K562 (cell line): Measurements from ENCODE around the gene WASF1. TPM values are rescaled to one million over a fixed set of nuclear protein-coding genes. Genes with fewer than 3 reads are reported as not detected.
A peak's percentile ranks its signal among the peaks of the same experiment; 100 is the strongest.

Experiments used
- ATAC-seq: fragments of 200-7000 bp; cut with Tn5 transposase; 3 replicates; pipeline ENCODE4 v1.9.1; 2020; ENCODE audit warnings: moderate library complexity
- BruUV-seq: library from RNA; stranded (reverse); fragments of 400-500 nt; replicated peaks from 2 replicates; lab custom pipeline; 2021; lab: Mats Ljungman, UMichigan
- CTCF ChIA-PET: fragments of 300-600 bp; formaldehyde crosslinking; extraction: SDS; loops from one replicate; lab custom pipeline; 2021; ENCODE audit warnings: low intra/inter-chr PET ratio; lab: Yijun Ruan, JAX
- POLR2A ChIA-PET: fragments of 300-600, 350-650 bp; sonication (Branson Sonifier 250); formaldehyde crosslinking; extraction: SDS; loops from one replicate; lab custom pipeline; 2021; ENCODE audit warnings: antibody characterized with exemption, inconsistent platforms; lab: Yijun Ruan, JAX
- DNase-seq, 4 experiments: peaks; one replicate each; pipeline versions ENCODE4 v3.0.0 to v3.0.0-alpha.2; 2011 to 2018; ENCODE audit warnings: low spot score in 3 of 4, mixed read lengths in 3 of 4; ENCODE audit errors: extremely low read depth in 1 of 4
- FAIRE-seq: peaks from 2 replicates; lab custom pipeline; 2011; peaks lifted over from hg19 to GRCh38; lab: Jason Lieb, UNC
- H2AFZ ChIP-seq: 2 replicates; pipeline ENCODE4 v1.6.0; 2011; ENCODE audit warnings: low read depth, low read length, control low read depth, inconsistent platforms
- H3K27ac ChIP-seq: fragments of 200-600 bp; 3 replicates; pipeline ENCODE4 v1.8.0; 2011; ENCODE audit warnings: low read depth, mild to moderate bottlenecking, control low read depth, inconsistent platforms, low read length, moderate library complexity, mixed read lengths; ENCODE audit errors: extremely low read depth
- H3K27me3 ChIP-seq, 2 experiments: fragments of 300-600 bp in 1 of 2; 2 replicates in 1 of 2; 3 replicates in 1 of 2; pipeline versions ENCODE4 v1.6.0 to v1.8.0; 2011; ENCODE audit warnings: inconsistent platforms in 2 of 2, low read length in 2 of 2, mild to moderate bottlenecking in 1 of 2, mixed read lengths in 1 of 2, moderate library complexity in 1 of 2; ENCODE audit not compliant: control insufficient read depth in 2 of 2, insufficient read depth in 2 of 2
- H3K36me3 ChIP-seq: fragments of 300-600 bp; 3 replicates; pipeline ENCODE4 v1.8.0; 2011; ENCODE audit warnings: mild to moderate bottlenecking, low read length, inconsistent platforms; ENCODE audit not compliant: control insufficient read depth, insufficient read depth
- H3K4me1 ChIP-seq, 2 experiments: fragments of 200-600 bp in 1 of 2; replicated peaks in 1 of 2; 2 replicates in 1 of 2; 3 replicates in 1 of 2; pipeline versions ENCODE4 v1.5.1 to v1.8.0; 2011; ENCODE audit warnings: inconsistent platforms in 2 of 2, low read length in 2 of 2, mild to moderate bottlenecking in 1 of 2, mixed read lengths in 1 of 2, moderate library complexity in 1 of 2; ENCODE audit not compliant: control insufficient read depth in 2 of 2, insufficient read depth in 2 of 2
- H3K4me2 ChIP-seq: 2 replicates; pipeline ENCODE4 v1.6.1; 2011; ENCODE audit warnings: low read length, control low read depth, inconsistent platforms, mixed read lengths; ENCODE audit not compliant: insufficient read depth
- H3K4me3 ChIP-seq: fragments of 200-600 bp; sonication (generic), shearing (Covaris generic); 2 replicates; pipeline ENCODE4 v1.5.1; 2016; ENCODE audit warnings: control low read depth, inconsistent platforms
- H3K79me2 ChIP-seq: fragments of 200-600 bp; 3 replicates; pipeline ENCODE4 v1.8.0; 2011; ENCODE audit warnings: low read length, inconsistent platforms; ENCODE audit not compliant: control insufficient read depth, insufficient read depth
- H3K9ac ChIP-seq, 2 experiments: 2 replicates each; pipeline versions ENCODE4 v1.6.0 to v1.6.1; 2011; ENCODE audit warnings: low read depth in 2 of 2, low read length in 2 of 2, control low read depth in 1 of 2, inconsistent platforms in 1 of 2, mild to moderate bottlenecking in 1 of 2, mixed read lengths in 1 of 2; ENCODE audit not compliant: insufficient read depth in 1 of 2
- H3K9me1 ChIP-seq: one replicate; pipeline ENCODE4 v1.6.0; 2011; ENCODE audit warnings: inconsistent platforms, mild to moderate bottlenecking, low read length, moderate library complexity; ENCODE audit not compliant: control insufficient read depth, insufficient read depth
- H3K9me3 ChIP-seq: replicated peaks from 2 replicates; pipeline ENCODE4 v1.5.1; 2011; ENCODE audit warnings: low read depth, low read length, inconsistent platforms; ENCODE audit not compliant: control insufficient read depth, insufficient read depth
- H4K20me1 ChIP-seq: replicated peaks from 2 replicates; pipeline ENCODE4 v1.6.1; 2011; ENCODE audit warnings: low read length, inconsistent platforms, mixed read lengths; ENCODE audit not compliant: control insufficient read depth, insufficient read depth
- CC2D1A ChIP-seq: fragments of 450-650 bp; IDR thresholded peaks from 2 replicates; pipeline ENCODE4 v1.6.1; 2017; ENCODE audit warnings: mild to moderate bottlenecking
- E2F8 ChIP-seq: fragments of 450-650 bp; IDR thresholded peaks from 2 replicates; pipeline ENCODE4 v1.7.1; 2018; ENCODE audit warnings: mild to moderate bottlenecking, low read depth; ENCODE audit not compliant: partially characterized antibody
- EP300 ChIP-seq: IDR thresholded peaks from 2 replicates; pipeline ENCODE4 v1.6.1; 2012; ENCODE audit warnings: low read length, improper control_type of control experiment
- KLF1 ChIP-seq: fragments of 450-650 bp; IDR thresholded peaks from 2 replicates; pipeline ENCODE4 v1.6.1; 2016; ENCODE audit warnings: missing genetic modification characterization, missing compliant biosample characterization
- NFIC ChIP-seq: fragments of 450-650 bp; IDR thresholded peaks from 2 replicates; pipeline ENCODE4 v1.6.1; 2017; ENCODE audit warnings: mild to moderate bottlenecking, inconsistent platforms
- NR0B1 ChIP-seq: fragments of 450-650 bp; IDR thresholded peaks from one replicate; pipeline ENCODE4 v1.6.1; 2018; ENCODE audit warnings: mild to moderate bottlenecking, moderate library complexity; ENCODE audit not compliant: partially characterized antibody
- SIX5 ChIP-seq, 2 experiments: IDR thresholded peaks; 2 replicates each; pipeline ENCODE4 v1.6.1; 2011; ENCODE audit warnings: low read length in 2 of 2, borderline replicate concordance in 1 of 2, low read depth in 1 of 2, mild to moderate bottlenecking in 1 of 2, moderate library complexity in 1 of 2; ENCODE audit not compliant: insufficient read depth in 1 of 2
- WHSC1 ChIP-seq: IDR thresholded peaks from one replicate; pipeline ENCODE4 v1.6.1; 2012; ENCODE audit warnings: low read length, control low read depth, inconsistent platforms
- ZC3H8 ChIP-seq: fragments of 450-650 bp; IDR thresholded peaks from 2 replicates; pipeline ENCODE4 v1.6.1; 2017
- ZNF146 ChIP-seq: IDR thresholded peaks from one replicate; pipeline ENCODE4 v1.6.1; 2018; ENCODE audit warnings: missing compliant biosample characterization; ENCODE audit not compliant: unreplicated experiment
- ZNF253 ChIP-seq: fragments of 250-450 bp; sonication (Bioruptor Pico); conservative IDR thresholded peaks from 2 replicates; pipeline ENCODE4 v1.6.1; 2021; ENCODE audit warnings: mild to moderate bottlenecking
- WGBS: fragments of 100-300 bp; shearing (Covaris generic); methylation state at CpG from one replicate; pipeline ENCODE4 v1.1.6; 2016; ENCODE audit warnings: low coverage, mixed read lengths; ENCODE audit not compliant: insufficient coverage; ENCODE audit errors: missing lambda C conversion rate; 5-methylcytosine and 5-hydroxymethylcytosine counted together
- in situ Hi-C: fragments of 300-500 bp; cut with MboI; formaldehyde crosslinking; loops from 4 replicates; pipeline ENCODE4 v1.15.0; 2018; ENCODE audit warnings: inconsistent platforms, mixed read lengths
- intact Hi-C: fragments of 100-400 bp; cut with micrococcal nuclease; formaldehyde crosslinking; loops from 2 replicates; pipeline ENCODE4 v1.14.2; 2022
- polyA plus RNA-seq, 8 experiments: library from polyadenylated mRNA; depleted of rRNA in 4 of 8; stranded (reverse) in 5 of 8; unstranded in 3 of 8; fragments of >200 nt; fragmentation: Nextera tagmentation in 2 of 8; fragmentation: Illumina TruSeq in 1 of 8; extraction: Ambion mirVana in 2 of 8; extraction: Trizol in 1 of 8; gene quantifications; 2 replicates each; pipeline versions ENCODE4 v1.2.1 to v1.2.3, GENCODE V29; 2011 to 2014; ENCODE audit warnings: inconsistent platforms in 1 of 8, missing spikeins in 1 of 8
- total RNA-seq, 7 experiments: library from RNA; depleted of rRNA in 6 of 7; stranded (reverse); fragments of >200 nt in 6 of 7; fragmentation: Illumina TruSeq in 2 of 7; extraction: Trizol in 2 of 7; gene quantifications; 2 replicates each; pipeline versions ENCODE4 v1.2.1 to v1.2.3, GENCODE V29; 2011 to 2021; ENCODE audit warnings: low replicate concordance in 1 of 7

Gene WASF1
- total and polyA plus RNA-seq, 9 of the 15 experiments (the other 6 are each of a cell fraction or from before 2014, with no cell fraction given), result 2.1 to 18.2 (median 7.4) TPM

- TF ChIP-seq NFIC, result 0 out of 2 replicates have a peak, but pooled peaks have one; percentile 21
- no peak for TF ChIP-seq EP300
- Histone ChIP-seq H3K27me3 (peaks cover 2 to 25% of the 10 kb centered on the region in 2 experiments), H2AFZ (no peak overlapping the region), H3K4me3 (no peak overlapping the region), H3K4me1 (no peaks in the 10 kb centered on the region), H3K27ac (no peak overlapping the region), H3K4me2 (no peak overlapping the region), H3K9ac (no peak overlapping the region), H3K36me3 (no peaks in the 10 kb centered on the region), H3K79me2 (no peaks in the 10 kb centered on the region), H4K20me1 (no peaks in the 10 kb centered on the region; the same call in 1 of the 2 replicates), H3K9me3 (no peaks in the 10 kb centered on the region), H3K9me1 (no peaks in the 10 kb centered on the region)
- no peak for ATAC-seq
- in situ Hi-C loops, result no loop called here
- 0% methylated on average over 3 of the region's 3 CpGs for WGBS
- ChIA-PET POLR2A (interaction anchor here (1.0 kb wide), 1 partner anchor 11 kb away, joined by 3 read pairs; no protein-coding TSS in a partner anchor), CTCF (no interaction called here)
- BruUV-seq, result no TSS peak
- intact Hi-C loops, result loop anchor here (2.0 kb wide), 1 partner anchor 529 kb away; no protein-coding TSS in a partner anchor
- DNase-seq, result no peak
- FAIRE-seq, result no peak
Measured at GRCh38 chr6:110055387-110055735, 124.1 kb downstream of the WASF1 start.

GRCh38 chr6:110054664-110055386, 124.6 kb downstream of the WASF1 start:
- Histone ChIP-seq H3K9me1 (no peaks in the 10 kb centered on the region), H2AFZ (no peak overlapping the region), H4K20me1 (no peaks in the 10 kb centered on the region; the same call in 1 of the 2 replicates), H3K9ac (no peak overlapping the region), H3K27me3 (peaks cover 2 to 30% of the 10 kb centered on the region in 2 experiments), H3K27ac (no peak overlapping the region), H3K36me3 (no peaks in the 10 kb centered on the region), H3K4me2 (no peak overlapping the region), H3K4me3 (no peak overlapping the region), H3K9me3 (no peaks in the 10 kb centered on the region), H3K79me2 (no peaks in the 10 kb centered on the region), H3K4me1 (no peaks in the 10 kb centered on the region)
- POLR2A ChIA-PET, result interaction anchor here (1.0 kb wide), 1 partner anchor 12 kb away, joined by 3 read pairs; no protein-coding TSS in a partner anchor
- 6% methylated on average over 14 of the region's 15 CpGs for WGBS
- in situ Hi-C loops (no loop called here), intact Hi-C loops (loop anchor here (2.0 kb wide), 1 partner anchor 528 kb away; no protein-coding TSS in a partner anchor)
- no peak for DNase-seq
- CTCF ChIA-PET, result interaction anchor here (3.4 kb wide), 1 partner anchor 350 kb away, joined by 47 read pairs; no protein-coding TSS in a partner anchor
- ATAC-seq, result no peak
- FAIRE-seq, result no peak
- no TSS peak for BruUV-seq
- TF ChIP-seq KLF1 (tag) (no peak), ZNF253 (CRISPR knock-in tag) (no peak), NR0B1 (no peak), ZC3H8 (no peak), SIX5 (IDR thresholded peaks at IDR 0.05; ENCODE audit: borderline replicate concordance in 1 of 2, insufficient read depth in 1 of 2, low read depth in 1 of 2, low read length in 2 of 2) (no peak), CC2D1A (no peak), WHSC1 (no peak), E2F8 (no peak), ZNF146 (CRISPR knock-in tag) (no peak)
